ENCODE results near the gene DUSP22. TPM values are rescaled to one million over a fixed set of nuclear protein-coding genes. Genes with fewer than 3 reads are reported as not detected.

DUSP22 gene
- total RNA-seq, 1 experiment from 2014 or later, result 18.6 TPM

DNA sequence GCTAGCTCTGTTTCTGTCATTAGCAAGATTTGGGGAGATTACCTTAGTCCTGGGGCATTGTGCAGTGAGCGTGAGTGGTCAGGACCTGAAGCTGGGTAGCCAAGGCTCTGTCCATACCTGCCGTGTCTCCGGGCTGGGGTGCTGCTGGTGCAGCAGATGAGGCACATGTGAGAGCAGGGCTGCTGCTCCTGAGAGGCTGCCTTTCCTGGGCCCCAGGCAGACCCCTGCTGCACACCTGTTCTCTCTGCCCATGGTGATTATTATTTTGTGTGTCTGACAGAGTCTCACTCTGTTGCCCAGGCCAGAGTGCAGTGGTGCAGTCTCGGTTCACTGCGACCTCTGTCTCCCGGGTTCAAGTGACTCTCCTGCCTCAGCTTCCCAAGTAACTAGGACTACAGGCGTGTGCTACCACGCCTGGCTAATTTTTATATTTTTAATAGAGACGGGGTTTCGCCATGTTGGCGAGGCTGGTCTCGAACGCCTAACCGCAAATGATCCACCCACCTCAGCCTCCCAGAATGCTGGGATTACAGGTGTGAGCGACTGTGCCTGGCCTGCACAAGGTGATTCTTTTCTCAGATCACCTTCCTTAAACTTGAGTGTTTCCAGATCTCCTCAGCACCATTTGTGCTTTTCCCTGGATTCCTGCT is 62.5 kb downstream of the DUSP22 start:
- Mint-ChIP-seq H3K27me3 (ENCODE audit: insufficient read depth, unreplicated experiment) (peaks cover 3% of the 10 kb centered on the region), H3K27ac (ENCODE audit: unreplicated experiment) (no peak overlapping the region), H3K9me3 (ENCODE audit: unreplicated experiment) (no peaks in the 10 kb centered on the region), H3K36me3 (ENCODE audit: insufficient read depth, unreplicated experiment) (no peaks in the 10 kb centered on the region), H3K4me1 (ENCODE audit: low read depth, unreplicated experiment) (no peaks in the 10 kb centered on the region), H3K4me3 (ENCODE audit: unreplicated experiment) (no peak overlapping the region)
- intact Hi-C loops (cut with micrococcal nuclease; ENCODE audit: unreplicated experiment), result no loop called here
- TF ChIP-seq, protein P1, sequence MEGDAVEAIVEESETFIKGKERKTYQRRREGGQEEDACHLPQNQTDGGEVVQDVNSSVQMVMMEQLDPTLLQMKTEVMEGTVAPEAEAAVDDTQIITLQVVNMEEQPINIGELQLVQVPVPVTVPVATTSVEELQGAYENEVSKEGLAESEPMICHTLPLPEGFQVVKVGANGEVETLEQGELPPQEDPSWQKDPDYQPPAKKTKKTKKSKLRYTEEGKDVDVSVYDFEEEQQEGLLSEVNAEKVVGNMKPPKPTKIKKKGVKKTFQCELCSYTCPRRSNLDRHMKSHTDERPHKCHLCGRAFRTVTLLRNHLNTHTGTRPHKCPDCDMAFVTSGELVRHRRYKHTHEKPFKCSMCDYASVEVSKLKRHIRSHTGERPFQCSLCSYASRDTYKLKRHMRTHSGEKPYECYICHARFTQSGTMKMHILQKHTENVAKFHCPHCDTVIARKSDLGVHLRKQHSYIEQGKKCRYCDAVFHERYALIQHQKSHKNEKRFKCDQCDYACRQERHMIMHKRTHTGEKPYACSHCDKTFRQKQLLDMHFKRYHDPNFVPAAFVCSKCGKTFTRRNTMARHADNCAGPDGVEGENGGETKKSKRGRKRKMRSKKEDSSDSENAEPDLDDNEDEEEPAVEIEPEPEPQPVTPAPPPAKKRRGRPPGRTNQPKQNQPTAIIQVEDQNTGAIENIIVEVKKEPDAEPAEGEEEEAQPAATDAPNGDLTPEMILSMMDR (IDR thresholded peaks at IDR 0.05; ENCODE audit: insufficient read depth in 1 of 2, low read depth in 1 of 2, low read length in 1 of 2, severe bottlenecking in 1 of 2, unreplicated experiment in 1 of 2), result no peak
- H3K27me3 ChIP-seq (replicated peaks; ENCODE audit: control insufficient read depth, insufficient read depth, low read length), result no peaks in the 10 kb centered on the region
- no peaks in the 10 kb centered on the region for H3K36me3 ChIP-seq (ENCODE audit: control insufficient read depth, insufficient read depth, low read length)
- H3K4me3 ChIP-seq (ENCODE audit: low read depth, low read length), result no peak overlapping the region
- DNase-seq, result no peak
- H3K4me1 ChIP-seq, result no peaks in the 10 kb centered on the region
- POLR2A ChIA-PET, result no interaction called here
- no peaks in the 10 kb centered on the region for H3K9me3 ChIP-seq
- no TSS peak for BruUV-seq (replicated peaks)
- CTCF ChIA-PET, result no interaction called here

DNA sequence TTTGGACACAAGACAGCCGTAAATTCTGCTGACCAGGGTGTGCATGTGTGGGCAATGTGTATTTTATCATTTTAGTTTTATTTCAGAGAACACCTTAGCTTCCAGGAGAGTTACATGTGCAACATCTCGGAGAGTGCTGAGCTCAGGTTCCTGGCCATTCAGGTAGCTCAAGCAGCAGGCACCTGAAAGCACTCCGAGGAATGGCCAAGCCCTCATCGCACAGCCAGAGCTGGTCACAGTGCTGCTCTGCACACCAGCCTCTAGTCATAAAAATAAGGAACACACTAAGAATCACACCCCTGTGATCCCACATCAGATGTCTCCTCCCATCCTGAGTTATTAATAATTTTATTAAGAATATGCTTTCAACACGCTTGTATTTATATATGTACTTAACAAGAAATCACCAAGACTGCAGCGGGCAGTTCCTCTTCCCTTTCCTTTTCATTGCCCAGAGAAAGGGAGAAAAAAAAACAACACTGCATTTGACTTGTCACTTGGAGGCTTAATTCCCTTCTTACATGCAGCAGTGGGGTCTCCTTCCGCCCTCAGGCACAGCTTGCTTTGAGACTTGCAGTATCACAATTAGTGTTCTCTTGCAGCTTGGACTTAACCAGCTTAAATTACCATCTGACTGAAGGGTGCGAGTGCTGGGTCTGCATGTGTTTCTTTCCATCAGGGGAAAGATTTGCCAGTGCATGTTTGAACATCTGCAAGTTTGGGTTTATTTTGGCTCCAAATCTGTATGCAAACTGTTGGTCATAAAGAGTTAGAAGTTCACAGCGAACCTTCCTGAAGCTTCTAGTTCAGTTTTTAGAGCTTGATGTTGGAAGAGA is 63.3 kb downstream of the DUSP22 start:
- no peak overlapping the region for H3K27ac Mint-ChIP-seq (ENCODE audit: unreplicated experiment)
- H3K9me3 Mint-ChIP-seq (ENCODE audit: unreplicated experiment), result no peaks in the 10 kb centered on the region
- BruUV-seq (replicated peaks), result no TSS peak
- H3K36me3 ChIP-seq (ENCODE audit: control insufficient read depth, insufficient read depth, low read length), result no peaks in the 10 kb centered on the region
- H3K4me1 Mint-ChIP-seq (ENCODE audit: low read depth, unreplicated experiment), result no peaks in the 10 kb centered on the region
- no peaks in the 10 kb centered on the region for H3K36me3 Mint-ChIP-seq (ENCODE audit: insufficient read depth, unreplicated experiment)
- TF ChIP-seq, protein P1 (IDR thresholded peaks at IDR 0.05; ENCODE audit: insufficient read depth in 1 of 2, low read depth in 1 of 2, low read length in 1 of 2, severe bottlenecking in 1 of 2, unreplicated experiment in 1 of 2), result no peak
- no peaks in the 10 kb centered on the region for H3K9me3 ChIP-seq
- intact Hi-C loops (cut with micrococcal nuclease; ENCODE audit: unreplicated experiment), result no loop called here
- POLR2A ChIA-PET, result no interaction called here
- H3K4me3 Mint-ChIP-seq (ENCODE audit: unreplicated experiment), result no peak overlapping the region
- H3K4me3 ChIP-seq (ENCODE audit: low read depth, low read length), result no peak overlapping the region
- H3K27me3 Mint-ChIP-seq (ENCODE audit: insufficient read depth, unreplicated experiment), result peaks cover 3% of the 10 kb centered on the region
- no peaks in the 10 kb centered on the region for H3K4me1 ChIP-seq
- CTCF ChIA-PET, result interaction anchor here (0.7 kb wide), 1 partner anchor 18 kb away, joined by 3 read pairs; no protein-coding TSS in a partner anchor
- no peak for DNase-seq
- H3K27me3 ChIP-seq (replicated peaks; ENCODE audit: control insufficient read depth, insufficient read depth, low read length), result no peaks in the 10 kb centered on the region

DNA sequence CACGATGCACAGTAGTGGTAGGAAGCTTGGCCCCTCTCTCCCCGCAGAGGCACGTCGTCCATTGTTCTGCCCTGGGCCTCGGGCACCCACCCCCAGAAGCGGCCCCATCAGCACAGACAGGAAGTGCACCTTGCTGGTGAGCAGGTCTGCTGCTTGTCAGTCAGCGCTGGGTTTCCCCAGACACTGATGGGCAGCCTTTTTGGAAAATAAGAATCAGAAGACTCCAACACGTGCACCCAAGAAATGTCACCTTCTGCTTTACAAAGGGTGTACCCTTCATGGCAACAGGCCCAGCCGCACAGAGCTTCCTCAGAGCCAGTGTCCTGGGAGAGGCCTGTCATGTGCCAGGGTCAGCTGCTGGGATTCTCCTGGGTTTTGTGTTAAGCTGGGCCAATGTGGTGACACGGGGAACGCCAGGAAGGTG is 64.6 kb downstream of the DUSP22 start:
- TF ChIP-seq, protein P1 (IDR thresholded peaks at IDR 0.05; ENCODE audit: insufficient read depth in 1 of 2, low read depth in 1 of 2, low read length in 1 of 2, severe bottlenecking in 1 of 2, unreplicated experiment in 1 of 2), result no peak
- H3K27me3 Mint-ChIP-seq (ENCODE audit: insufficient read depth, unreplicated experiment), result peaks cover 3% of the 10 kb centered on the region
- H3K4me3 Mint-ChIP-seq (ENCODE audit: unreplicated experiment), result no peak overlapping the region
- H3K27me3 ChIP-seq (replicated peaks; ENCODE audit: control insufficient read depth, insufficient read depth, low read length), result no peaks in the 10 kb centered on the region
- H3K36me3 Mint-ChIP-seq (ENCODE audit: insufficient read depth, unreplicated experiment), result no peaks in the 10 kb centered on the region
- H3K4me1 ChIP-seq, result no peaks in the 10 kb centered on the region
- H3K4me1 Mint-ChIP-seq (ENCODE audit: low read depth, unreplicated experiment), result no peaks in the 10 kb centered on the region
- no peaks in the 10 kb centered on the region for H3K36me3 ChIP-seq (ENCODE audit: control insufficient read depth, insufficient read depth, low read length)
- CTCF ChIA-PET, result no interaction called here
- H3K9me3 Mint-ChIP-seq (ENCODE audit: unreplicated experiment), result no peaks in the 10 kb centered on the region
- no peak overlapping the region for H3K4me3 ChIP-seq (ENCODE audit: low read depth, low read length)
- no peak for DNase-seq
- POLR2A ChIA-PET, result no interaction called here
- no TSS peak for BruUV-seq (replicated peaks)
- H3K27ac Mint-ChIP-seq (ENCODE audit: unreplicated experiment), result no peak overlapping the region
- H3K9me3 ChIP-seq, result no peaks in the 10 kb centered on the region
- intact Hi-C loops (cut with micrococcal nuclease; ENCODE audit: unreplicated experiment), result no loop called here
